ENCODE results near the gene ALOX5AP. TPM values are rescaled to one million over a fixed set of nuclear protein-coding genes. Genes with fewer than 3 reads are reported as not detected.

ALOX5AP gene
- total RNA-seq, 6 experiments from 2014 or later, result 0.53 to 6.7 (median 3.7) TPM

- H3K4me3 ChIP-seq, result no peak overlapping the region
- H3K9me3 ChIP-seq, result no peaks in the 10 kb centered on the region
- no peaks in the 10 kb centered on the region for H3K4me1 ChIP-seq
- intact Hi-C loops (cut with DNase I), result no loop called here
- TF ChIP-seq POLR2A (IDR thresholded peaks at IDR 0.05), result no peak
- no peak for TF ChIP-seq CTCF (IDR thresholded peaks at IDR 0.05)
- no peaks in the 10 kb centered on the region for H3K36me3 ChIP-seq
- ATAC-seq (no peak), DNase-seq (no peak)
- H3K27ac ChIP-seq, result no peak overlapping the region
- H3K27me3 ChIP-seq, result no peaks in the 10 kb centered on the region
- 50% methylated on average over 6 of the region's 11 CpGs for WGBS (ENCODE audit: insufficient coverage, low coverage, low lambda C conversion rate, missing lambda C conversion rate)
Measured at GRCh38 chr13:30752201-30752797, 17.0 kb downstream of the ALOX5AP start.

- 83% methylated on average over 7 of the region's 8 CpGs for WGBS (ENCODE audit: insufficient coverage, low coverage, low lambda C conversion rate, missing lambda C conversion rate)
- DNase-seq (no peak), ATAC-seq (no peak)
- Histone ChIP-seq H3K36me3 (no peaks in the 10 kb centered on the region), H3K4me3 (no peak overlapping the region), H3K4me1 (no peaks in the 10 kb centered on the region), H3K9me3 (no peaks in the 10 kb centered on the region), H3K27ac (no peak overlapping the region), H3K27me3 (no peaks in the 10 kb centered on the region)
- no peak for TF ChIP-seq CTCF (IDR thresholded peaks at IDR 0.05)
- no peak for TF ChIP-seq POLR2A (IDR thresholded peaks at IDR 0.05)
- intact Hi-C loops (cut with DNase I), result no loop called here
Measured at GRCh38 chr13:30753030-30753616, 17.8 kb downstream of the ALOX5AP start.

- Histone ChIP-seq H3K27me3 (no peaks in the 10 kb centered on the region), H3K27ac (no peak overlapping the region), H3K9me3 (no peaks in the 10 kb centered on the region), H3K4me1 (no peaks in the 10 kb centered on the region), H3K36me3 (no peaks in the 10 kb centered on the region), H3K4me3 (no peak overlapping the region)
- DNase-seq (no peak), ATAC-seq (no peak)
- intact Hi-C loops (cut with DNase I), result no loop called here
- TF ChIP-seq CTCF (IDR thresholded peaks at IDR 0.05) (no peak), POLR2A (IDR thresholded peaks at IDR 0.05) (no peak)
- WGBS (ENCODE audit: insufficient coverage, low coverage, low lambda C conversion rate, missing lambda C conversion rate), result 75% methylated on average over 12 of the region's 12 CpGs
Measured at GRCh38 chr13:30755678-30756077, 20.3 kb downstream of the ALOX5AP start.

GRCh38 chr13:30757026-30757742 lies 21.8 kb downstream of the ALOX5AP start:
- H3K36me3 ChIP-seq, result no peaks in the 10 kb centered on the region
- no peaks in the 10 kb centered on the region for H3K27me3 ChIP-seq
- no peaks in the 10 kb centered on the region for H3K9me3 ChIP-seq
- ATAC-seq (no peak), DNase-seq (no peak)
- H3K4me1 ChIP-seq, result no peaks in the 10 kb centered on the region
- WGBS (ENCODE audit: insufficient coverage, low coverage, low lambda C conversion rate, missing lambda C conversion rate), result 52% methylated on average over 9 of the region's 9 CpGs
- TF ChIP-seq POLR2A (IDR thresholded peaks at IDR 0.05), result no peak
- TF ChIP-seq CTCF (IDR thresholded peaks at IDR 0.05), result no peak
- no peak overlapping the region for H3K4me3 ChIP-seq
- intact Hi-C loops (cut with DNase I), result no loop called here
- no peak overlapping the region for H3K27ac ChIP-seq

All from right lobe of liver (tissue), 6 donors.